Measurements from ENCODE around the gene SUSD6. TPM values are rescaled to one million over a fixed set of nuclear protein-coding genes. Genes with fewer than 3 reads are reported as not detected.

Gene SUSD6
- total RNA-seq, 2 donors from 2014 or later, result 24.6 to 25.1 TPM

GRCh38 chr14:69620211-69620611 is 8.8 kb downstream of the SUSD6 start:
- Histone ChIP-seq H3K27me3 (no peaks in the 10 kb centered on the region), H3K4me3 (no peak overlapping the region), H3K27ac (peak overlapping the region; percentile 46 to 78 (median 59)), H3K9me3 (peaks cover 0 to 3% (median 0%) of the 10 kb centered on the region in 3 donors), H3K4me1 (peaks cover 89% of the 10 kb centered on the region), H3K36me3 (replicated peaks in 1 of 2; ENCODE audit: insufficient read depth in 1 of 2, low read depth in 2 of 2) (no peaks in the 10 kb centered on the region)
- TF ChIP-seq POLR2A (IDR thresholded peaks at IDR 0.05) (no peak), CTCF (IDR thresholded peaks at IDR 0.05) (no peak)
- 47 to 50% methylated on average over 5 of the region's 5 CpGs for WGBS, 2 donors
- intact Hi-C loops (cut with DNase I), result no loop called here
- DNase-seq (no peak), ATAC-seq (peak; percentile 36)

GRCh38 chr14:69620981-69621380 is 9.6 kb downstream of the SUSD6 start:
- no peaks in the 10 kb centered on the region for H3K27me3 ChIP-seq
- peak overlapping the region in 3 of 4 donors; percentile 46 to 78 (median 70) for H3K27ac ChIP-seq
- no peak for TF ChIP-seq POLR2A (IDR thresholded peaks at IDR 0.05)
- 68 to 73% methylated on average over 2 of the region's 2 CpGs for WGBS, 2 donors
- intact Hi-C loops (cut with DNase I), result no loop called here
- ATAC-seq (peak; percentile 73), DNase-seq (no peak)
- no peak overlapping the region for H3K4me3 ChIP-seq
- peaks cover 0 to 3% (median 0%) of the 10 kb centered on the region in 3 donors for H3K9me3 ChIP-seq
- H3K36me3 ChIP-seq (replicated peaks in 1 of 2; ENCODE audit: insufficient read depth in 1 of 2, low read depth in 2 of 2), result no peaks in the 10 kb centered on the region
- peaks cover 89% of the 10 kb centered on the region for H3K4me1 ChIP-seq

- ATAC-seq, result no peak
- H3K27ac ChIP-seq, result peak overlapping the region in 1 of 4 donors; percentile 64
- H3K4me1 ChIP-seq, result peaks cover 64% of the 10 kb centered on the region
- H3K27me3 ChIP-seq, result no peaks in the 10 kb centered on the region
- no peak for DNase-seq
- intact Hi-C loops (cut with DNase I), result no loop called here
- WGBS, 2 donors, result 70 to 80% methylated on average over 4 of the region's 4 CpGs
- no peak for TF ChIP-seq CTCF (IDR thresholded peaks at IDR 0.05)
- TF ChIP-seq POLR2A (IDR thresholded peaks at IDR 0.05), result no peak
- no peaks in the 10 kb centered on the region for H3K36me3 ChIP-seq (replicated peaks in 1 of 2; ENCODE audit: insufficient read depth in 1 of 2, low read depth in 2 of 2)
- no peak overlapping the region for H3K4me3 ChIP-seq
- peaks cover 0 to 3% (median 0%) of the 10 kb centered on the region in 3 donors for H3K9me3 ChIP-seq
Measured at GRCh38 chr14:69624136-69624535, 12.7 kb downstream of the SUSD6 start.

DNA sequence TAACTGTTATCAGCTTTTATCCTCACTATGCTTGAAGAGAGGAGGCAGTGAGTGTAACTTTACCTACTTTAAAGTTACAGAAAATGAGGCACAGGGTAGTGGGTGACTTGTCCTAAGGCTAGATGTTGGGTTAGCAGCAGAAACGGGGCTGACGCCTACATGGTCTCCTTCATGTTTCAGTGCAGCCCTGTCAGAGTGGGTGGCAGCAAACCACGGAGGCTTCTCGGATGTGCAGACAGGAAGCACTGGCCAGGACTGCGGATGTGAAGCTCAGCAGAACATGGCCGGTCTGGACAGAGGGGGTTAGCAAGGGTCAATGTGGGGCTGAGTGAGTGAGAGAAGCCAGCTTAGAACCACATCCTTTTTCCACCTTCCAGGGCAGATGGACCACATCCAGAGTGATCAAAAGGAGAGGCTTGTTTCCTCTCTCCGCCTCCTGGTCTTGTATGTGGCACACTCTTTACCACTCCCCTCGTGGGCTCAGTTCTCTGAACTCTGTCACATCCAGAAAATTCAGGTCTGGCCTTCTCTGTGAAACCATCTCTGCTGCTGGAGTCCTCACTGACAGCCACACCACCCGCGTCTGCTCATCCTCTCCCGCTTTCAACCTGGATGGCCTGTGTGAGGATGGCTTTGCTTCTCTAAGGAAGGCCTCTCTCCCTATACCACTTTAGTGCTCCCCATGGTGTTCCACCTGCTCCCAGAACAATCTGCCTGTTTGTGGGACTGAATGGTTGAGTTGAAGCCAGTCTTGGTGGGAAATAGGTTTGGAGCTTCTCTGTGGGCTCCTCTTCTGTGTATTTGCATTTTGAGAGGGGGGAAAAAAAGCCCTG is 14.1 kb downstream of the SUSD6 start:
- Histone ChIP-seq H3K4me1 (peaks cover 55% of the 10 kb centered on the region), H3K27ac (peak overlapping the region in 3 of 4 donors; percentile 1 to 64 (median 50)), H3K9me3 (peaks cover 0 to 3% (median 0%) of the 10 kb centered on the region in 3 donors), H3K36me3 (replicated peaks in 1 of 2; ENCODE audit: insufficient read depth in 1 of 2, low read depth in 2 of 2) (no peaks in the 10 kb centered on the region), H3K27me3 (no peaks in the 10 kb centered on the region), H3K4me3 (no peak overlapping the region)
- DNase-seq (peak; percentile 26 to 79 (median 48)), ATAC-seq (peak; percentile 58)
- intact Hi-C loops (cut with DNase I), result no loop called here
- peak in 2 of 3 donors; percentile 8 to 18 for TF ChIP-seq POLR2A (IDR thresholded peaks at IDR 0.05)
- TF ChIP-seq CTCF (IDR thresholded peaks at IDR 0.05), result no peak
- WGBS, 2 donors, result 54 to 59% methylated on average over 10 to 11 of the region's 11 CpGs

- H3K27ac ChIP-seq, result peak overlapping the region in 3 of 4 donors; percentile 1 to 64 (median 50)
- no peak for TF ChIP-seq CTCF (IDR thresholded peaks at IDR 0.05)
- TF ChIP-seq POLR2A (IDR thresholded peaks at IDR 0.05), result no peak
- ATAC-seq (no peak), DNase-seq (no peak)
- peaks cover 49% of the 10 kb centered on the region for H3K4me1 ChIP-seq
- H3K4me3 ChIP-seq, result no peak overlapping the region
- no peaks in the 10 kb centered on the region for H3K27me3 ChIP-seq
- H3K36me3 ChIP-seq (replicated peaks in 1 of 2; ENCODE audit: insufficient read depth in 1 of 2, low read depth in 2 of 2), result no peaks in the 10 kb centered on the region
- 84 to 86% methylated on average over 5 of the region's 5 CpGs for WGBS, 2 donors
- intact Hi-C loops (cut with DNase I), result no loop called here
- peaks cover 0 to 3% (median 0%) of the 10 kb centered on the region in 3 donors for H3K9me3 ChIP-seq
Measured at GRCh38 chr14:69626132-69626500, 14.7 kb downstream of the SUSD6 start.
